ENCODE measurements around the gene RHBDD3.

DNA sequence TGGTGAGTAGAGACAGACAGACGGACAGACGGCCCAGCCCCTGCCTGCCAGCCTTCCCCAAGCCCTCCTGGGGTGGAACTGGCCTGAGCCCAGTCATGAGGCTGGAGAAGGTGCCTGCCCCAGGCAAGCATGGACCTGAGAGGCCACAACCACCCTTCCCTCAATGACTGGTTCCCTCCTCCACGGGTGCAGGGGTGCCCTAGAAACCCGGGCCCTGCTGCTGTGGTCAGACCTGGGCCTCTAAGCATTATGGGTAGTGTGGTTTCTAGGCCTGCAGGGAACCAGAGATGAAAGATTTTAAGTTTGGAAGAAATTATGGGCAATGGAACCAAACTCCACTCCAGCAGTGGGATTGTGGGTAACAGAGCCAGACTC, 13.5 kb downstream of the RHBDD3 start:
- TF ChIP-seq GABPA (IDR thresholded peaks at IDR 0.05; ENCODE audit: borderline replicate concordance, insufficient read depth, low read length) (no peak), POLR2A (IDR thresholded peaks at IDR 0.05; ENCODE audit: control extremely low read depth in 1 of 2, low read depth in 2 of 2, low read length in 2 of 2) (no peak), TAF1 (IDR thresholded peaks at IDR 0.05; ENCODE audit: low read depth, low read length) (no peak), EZH2 (IDR thresholded peaks at IDR 0.05; ENCODE audit: low read depth, low read length, severe bottlenecking) (no peak), HDAC2 (IDR thresholded peaks at IDR 0.05; ENCODE audit: borderline replicate concordance in 1 of 2, low read depth in 2 of 2, low read length in 2 of 2) (no peak), EP300 (IDR thresholded peaks at IDR 0.05; ENCODE audit: borderline replicate concordance in 1 of 2, low read depth in 2 of 2, low read length in 2 of 2) (no peak), CBX8 (IDR thresholded peaks at IDR 0.05; ENCODE audit: borderline replicate concordance, low read depth, low read length) (no peak), KDM1A (IDR thresholded peaks at IDR 0.05; ENCODE audit: borderline replicate concordance, low read length) (no peak), MAFK (IDR thresholded peaks at IDR 0.05; ENCODE audit: low read depth, low read length) (no peak), RFX5 (IDR thresholded peaks at IDR 0.05; ENCODE audit: borderline replicate concordance, low read depth, low read length) (no peak), RAD21 (IDR thresholded peaks at IDR 0.05 in 1 of 2, conservative IDR thresholded peaks at IDR 0.05 in 1 of 2; ENCODE audit: low read depth in 2 of 2, low read length in 2 of 2) (no peak), SAP30 (IDR thresholded peaks at IDR 0.05; ENCODE audit: insufficient read depth, insufficient replicate concordance, low read length) (no peak)
- TF ChIP-seq, protein P1, sequence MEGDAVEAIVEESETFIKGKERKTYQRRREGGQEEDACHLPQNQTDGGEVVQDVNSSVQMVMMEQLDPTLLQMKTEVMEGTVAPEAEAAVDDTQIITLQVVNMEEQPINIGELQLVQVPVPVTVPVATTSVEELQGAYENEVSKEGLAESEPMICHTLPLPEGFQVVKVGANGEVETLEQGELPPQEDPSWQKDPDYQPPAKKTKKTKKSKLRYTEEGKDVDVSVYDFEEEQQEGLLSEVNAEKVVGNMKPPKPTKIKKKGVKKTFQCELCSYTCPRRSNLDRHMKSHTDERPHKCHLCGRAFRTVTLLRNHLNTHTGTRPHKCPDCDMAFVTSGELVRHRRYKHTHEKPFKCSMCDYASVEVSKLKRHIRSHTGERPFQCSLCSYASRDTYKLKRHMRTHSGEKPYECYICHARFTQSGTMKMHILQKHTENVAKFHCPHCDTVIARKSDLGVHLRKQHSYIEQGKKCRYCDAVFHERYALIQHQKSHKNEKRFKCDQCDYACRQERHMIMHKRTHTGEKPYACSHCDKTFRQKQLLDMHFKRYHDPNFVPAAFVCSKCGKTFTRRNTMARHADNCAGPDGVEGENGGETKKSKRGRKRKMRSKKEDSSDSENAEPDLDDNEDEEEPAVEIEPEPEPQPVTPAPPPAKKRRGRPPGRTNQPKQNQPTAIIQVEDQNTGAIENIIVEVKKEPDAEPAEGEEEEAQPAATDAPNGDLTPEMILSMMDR (IDR thresholded peaks at IDR 0.05; ENCODE audit: control extremely low read depth in 1 of 3, insufficient read depth in 1 of 3, low read depth in 1 of 3, low read length in 3 of 3) = no peak
- TF ChIP-seq, protein P2, sequence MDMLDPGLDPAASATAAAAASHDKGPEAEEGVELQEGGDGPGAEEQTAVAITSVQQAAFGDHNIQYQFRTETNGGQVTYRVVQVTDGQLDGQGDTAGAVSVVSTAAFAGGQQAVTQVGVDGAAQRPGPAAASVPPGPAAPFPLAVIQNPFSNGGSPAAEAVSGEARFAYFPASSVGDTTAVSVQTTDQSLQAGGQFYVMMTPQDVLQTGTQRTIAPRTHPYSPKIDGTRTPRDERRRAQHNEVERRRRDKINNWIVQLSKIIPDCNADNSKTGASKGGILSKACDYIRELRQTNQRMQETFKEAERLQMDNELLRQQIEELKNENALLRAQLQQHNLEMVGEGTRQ (IDR thresholded peaks at IDR 0.05; ENCODE audit: low read length) = no peak
